ENCODE data around the gene EMILIN2. TPM values are rescaled to one million over a fixed set of nuclear protein-coding genes. Genes with fewer than 3 reads are reported as not detected.

The EMILIN2 gene
- total and polyA plus RNA-seq, 9 of the 15 experiments (the other 6 are each of a cell fraction or from before 2014, with no cell fraction given) = 0.01 to 0.40 (median 0.19) TPM

DNA sequence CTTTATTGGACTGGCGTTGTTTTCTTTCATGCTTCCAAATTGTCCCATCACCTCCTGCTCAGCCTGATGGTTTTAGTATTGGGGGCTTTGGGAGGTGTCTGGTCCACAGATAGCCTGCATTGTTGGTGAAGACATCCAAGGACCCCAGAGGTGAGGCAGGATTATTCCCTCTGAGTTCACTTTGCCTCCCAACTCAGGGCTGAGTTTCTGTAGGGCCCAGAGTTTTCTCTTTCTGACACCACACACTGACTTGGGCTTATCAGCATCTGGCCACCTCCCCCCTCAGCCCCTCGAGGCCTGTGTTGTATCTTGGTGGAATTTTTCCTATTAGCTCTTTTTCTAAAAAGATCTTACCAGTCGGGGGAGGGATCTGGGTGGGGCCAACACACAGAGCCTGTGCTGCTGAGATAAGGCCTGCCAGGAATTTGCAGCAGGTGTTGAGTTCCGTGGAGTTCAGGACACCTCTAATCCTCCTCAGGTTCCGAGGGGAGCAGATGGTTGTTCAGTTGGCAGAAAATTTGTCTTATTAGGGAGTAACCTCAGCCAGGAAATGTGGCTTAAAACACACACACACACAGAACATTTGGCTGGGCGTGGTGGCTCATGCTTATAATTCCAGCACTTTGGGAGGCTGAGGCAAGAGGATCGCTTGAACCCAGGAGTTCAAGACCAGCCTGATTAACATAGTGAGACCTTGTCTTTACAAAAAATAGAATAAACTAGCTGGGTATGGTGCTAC is 7.3 kb downstream of the EMILIN2 start (continued):
- TF ChIP-seq, protein P1, sequence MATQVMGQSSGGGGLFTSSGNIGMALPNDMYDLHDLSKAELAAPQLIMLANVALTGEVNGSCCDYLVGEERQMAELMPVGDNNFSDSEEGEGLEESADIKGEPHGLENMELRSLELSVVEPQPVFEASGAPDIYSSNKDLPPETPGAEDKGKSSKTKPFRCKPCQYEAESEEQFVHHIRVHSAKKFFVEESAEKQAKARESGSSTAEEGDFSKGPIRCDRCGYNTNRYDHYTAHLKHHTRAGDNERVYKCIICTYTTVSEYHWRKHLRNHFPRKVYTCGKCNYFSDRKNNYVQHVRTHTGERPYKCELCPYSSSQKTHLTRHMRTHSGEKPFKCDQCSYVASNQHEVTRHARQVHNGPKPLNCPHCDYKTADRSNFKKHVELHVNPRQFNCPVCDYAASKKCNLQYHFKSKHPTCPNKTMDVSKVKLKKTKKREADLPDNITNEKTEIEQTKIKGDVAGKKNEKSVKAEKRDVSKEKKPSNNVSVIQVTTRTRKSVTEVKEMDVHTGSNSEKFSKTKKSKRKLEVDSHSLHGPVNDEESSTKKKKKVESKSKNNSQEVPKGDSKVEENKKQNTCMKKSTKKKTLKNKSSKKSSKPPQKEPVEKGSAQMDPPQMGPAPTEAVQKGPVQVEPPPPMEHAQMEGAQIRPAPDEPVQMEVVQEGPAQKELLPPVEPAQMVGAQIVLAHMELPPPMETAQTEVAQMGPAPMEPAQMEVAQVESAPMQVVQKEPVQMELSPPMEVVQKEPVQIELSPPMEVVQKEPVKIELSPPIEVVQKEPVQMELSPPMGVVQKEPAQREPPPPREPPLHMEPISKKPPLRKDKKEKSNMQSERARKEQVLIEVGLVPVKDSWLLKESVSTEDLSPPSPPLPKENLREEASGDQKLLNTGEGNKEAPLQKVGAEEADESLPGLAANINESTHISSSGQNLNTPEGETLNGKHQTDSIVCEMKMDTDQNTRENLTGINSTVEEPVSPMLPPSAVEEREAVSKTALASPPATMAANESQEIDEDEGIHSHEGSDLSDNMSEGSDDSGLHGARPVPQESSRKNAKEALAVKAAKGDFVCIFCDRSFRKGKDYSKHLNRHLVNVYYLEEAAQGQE (IDR thresholded peaks at IDR 0.05; ENCODE audit: borderline replicate concordance) = peak; percentile 43; the same call in 1 of the 2 replicates
- TF ChIP-seq, protein P1 (CRISPR knock-in tag; IDR thresholded peaks at IDR 0.05; ENCODE audit: low read depth) = no peak
- no peak for TF ChIP-seq ZNF263 (CRISPR knock-in tag; IDR thresholded peaks at IDR 0.05; ENCODE audit: borderline replicate concordance)
- TF ChIP-seq MYC (IDR thresholded peaks at IDR 0.05; ENCODE audit: low read depth, low read length) = peak; percentile 81; the same call in 1 of the 2 replicates
- TF ChIP-seq MYC (CRISPR knock-in tag; IDR thresholded peaks at IDR 0.05; ENCODE audit: borderline replicate concordance, low read depth) = no peak
- peak; percentile 21 to 73; a peak in 2 of 4 replicates for TF ChIP-seq HDAC1 (IDR thresholded peaks at IDR 0.05)
- TF ChIP-seq, protein P2, sequence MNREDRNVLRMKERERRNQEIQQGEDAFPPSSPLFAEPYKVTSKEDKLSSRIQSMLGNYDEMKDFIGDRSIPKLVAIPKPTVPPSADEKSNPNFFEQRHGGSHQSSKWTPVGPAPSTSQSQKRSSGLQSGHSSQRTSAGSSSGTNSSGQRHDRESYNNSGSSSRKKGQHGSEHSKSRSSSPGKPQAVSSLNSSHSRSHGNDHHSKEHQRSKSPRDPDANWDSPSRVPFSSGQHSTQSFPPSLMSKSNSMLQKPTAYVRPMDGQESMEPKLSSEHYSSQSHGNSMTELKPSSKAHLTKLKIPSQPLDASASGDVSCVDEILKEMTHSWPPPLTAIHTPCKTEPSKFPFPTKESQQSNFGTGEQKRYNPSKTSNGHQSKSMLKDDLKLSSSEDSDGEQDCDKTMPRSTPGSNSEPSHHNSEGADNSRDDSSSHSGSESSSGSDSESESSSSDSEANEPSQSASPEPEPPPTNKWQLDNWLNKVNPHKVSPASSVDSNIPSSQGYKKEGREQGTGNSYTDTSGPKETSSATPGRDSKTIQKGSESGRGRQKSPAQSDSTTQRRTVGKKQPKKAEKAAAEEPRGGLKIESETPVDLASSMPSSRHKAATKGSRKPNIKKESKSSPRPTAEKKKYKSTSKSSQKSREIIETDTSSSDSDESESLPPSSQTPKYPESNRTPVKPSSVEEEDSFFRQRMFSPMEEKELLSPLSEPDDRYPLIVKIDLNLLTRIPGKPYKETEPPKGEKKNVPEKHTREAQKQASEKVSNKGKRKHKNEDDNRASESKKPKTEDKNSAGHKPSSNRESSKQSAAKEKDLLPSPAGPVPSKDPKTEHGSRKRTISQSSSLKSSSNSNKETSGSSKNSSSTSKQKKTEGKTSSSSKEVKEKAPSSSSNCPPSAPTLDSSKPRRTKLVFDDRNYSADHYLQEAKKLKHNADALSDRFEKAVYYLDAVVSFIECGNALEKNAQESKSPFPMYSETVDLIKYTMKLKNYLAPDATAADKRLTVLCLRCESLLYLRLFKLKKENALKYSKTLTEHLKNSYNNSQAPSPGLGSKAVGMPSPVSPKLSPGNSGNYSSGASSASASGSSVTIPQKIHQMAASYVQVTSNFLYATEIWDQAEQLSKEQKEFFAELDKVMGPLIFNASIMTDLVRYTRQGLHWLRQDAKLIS (CRISPR knock-in tag; IDR thresholded peaks at IDR 0.05) = peak; percentile 88
- no peak for TF ChIP-seq FUS (optimal IDR thresholded peaks at IDR 0.05; ENCODE audit: low read depth, low read length)
- TF ChIP-seq RBM34 (IDR thresholded peaks at IDR 0.05; ENCODE audit: borderline replicate concordance, insufficient read depth, low read length) = no peak
- TF ChIP-seq ATF7 (IDR thresholded peaks at IDR 0.05) = peak; percentile 67
- peak; percentile 71; the same call in 1 of the 2 replicates for TF ChIP-seq ZBED1 (IDR thresholded peaks at IDR 0.05)
- TF ChIP-seq, protein P3, sequence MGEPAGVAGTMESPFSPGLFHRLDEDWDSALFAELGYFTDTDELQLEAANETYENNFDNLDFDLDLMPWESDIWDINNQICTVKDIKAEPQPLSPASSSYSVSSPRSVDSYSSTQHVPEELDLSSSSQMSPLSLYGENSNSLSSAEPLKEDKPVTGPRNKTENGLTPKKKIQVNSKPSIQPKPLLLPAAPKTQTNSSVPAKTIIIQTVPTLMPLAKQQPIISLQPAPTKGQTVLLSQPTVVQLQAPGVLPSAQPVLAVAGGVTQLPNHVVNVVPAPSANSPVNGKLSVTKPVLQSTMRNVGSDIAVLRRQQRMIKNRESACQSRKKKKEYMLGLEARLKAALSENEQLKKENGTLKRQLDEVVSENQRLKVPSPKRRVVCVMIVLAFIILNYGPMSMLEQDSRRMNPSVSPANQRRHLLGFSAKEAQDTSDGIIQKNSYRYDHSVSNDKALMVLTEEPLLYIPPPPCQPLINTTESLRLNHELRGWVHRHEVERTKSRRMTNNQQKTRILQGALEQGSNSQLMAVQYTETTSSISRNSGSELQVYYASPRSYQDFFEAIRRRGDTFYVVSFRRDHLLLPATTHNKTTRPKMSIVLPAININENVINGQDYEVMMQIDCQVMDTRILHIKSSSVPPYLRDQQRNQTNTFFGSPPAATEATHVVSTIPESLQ (CRISPR knock-in tag; IDR thresholded peaks at IDR 0.05) = 0 out of 2 replicates have a peak, but pooled peaks have one; percentile 69
- TF ChIP-seq OTX1 (CRISPR knock-in tag; IDR thresholded peaks at IDR 0.05) = no peak
- 0 out of 2 replicates have a peak, but pooled peaks have one; percentile 78 for TF ChIP-seq NFATC3 (IDR thresholded peaks at IDR 0.05)
- peak; percentile 93 for TF ChIP-seq RNF2 (IDR thresholded peaks at IDR 0.05)
